H9 (cell line): Measurements from ENCODE around the gene MERTK. TPM values are rescaled to one million over a fixed set of nuclear protein-coding genes. Genes with fewer than 3 reads are reported as not detected.

Experiments
- DNase-seq: peaks from one replicate; pipeline ENCODE4 v3.0.0-alpha.2; 2017
- H2AFZ ChIP-seq: one replicate; pipeline ENCODE4 v1.6.1; 2013; ENCODE audit warnings: mild to moderate bottlenecking, low read length, control low read depth, moderate library complexity
- H2AK5ac ChIP-seq: 2 replicates; pipeline ENCODE4 v1.6.1; 2013; ENCODE audit warnings: low read length, control low read depth, mixed read lengths; ENCODE audit not compliant: insufficient read length
- H2BK120ac ChIP-seq: one replicate; pipeline ENCODE4 v1.6.1; 2013; ENCODE audit warnings: low read depth, mild to moderate bottlenecking, low read length, control low read depth, inconsistent platforms; ENCODE audit not compliant: poor library complexity, severe bottlenecking
- H2BK12ac ChIP-seq: 2 replicates; pipeline ENCODE4 v1.6.1; 2013; ENCODE audit warnings: low read length, control low read depth, mixed read lengths, low read depth; ENCODE audit not compliant: insufficient read length
- H2BK15ac ChIP-seq: 2 replicates; pipeline ENCODE4 v1.6.1; 2013; ENCODE audit warnings: low read depth, low read length, control low read depth
- H2BK20ac ChIP-seq: one replicate; pipeline ENCODE4 v1.6.1; 2013; ENCODE audit warnings: low read depth, mild to moderate bottlenecking, low read length, control low read depth, inconsistent platforms; ENCODE audit not compliant: poor library complexity, severe bottlenecking
- H2BK5ac ChIP-seq: 2 replicates; pipeline ENCODE4 v1.6.1; 2013; ENCODE audit warnings: low read length, control low read depth, mixed read lengths; ENCODE audit not compliant: insufficient read length
- H3K14ac ChIP-seq: 2 replicates; pipeline ENCODE4 v1.6.1; 2013; ENCODE audit warnings: low read length, control low read depth; ENCODE audit not compliant: insufficient read depth
- H3K18ac ChIP-seq: 2 replicates; pipeline ENCODE4 v1.6.1; 2013; ENCODE audit warnings: low read depth, mild to moderate bottlenecking, mixed read lengths, low read length, control low read depth; ENCODE audit not compliant: insufficient read length
- H3K23ac ChIP-seq: 2 replicates; pipeline ENCODE4 v1.6.1; 2013; ENCODE audit warnings: low read length, control low read depth, mixed read lengths, low read depth; ENCODE audit not compliant: insufficient read length
- H3K23me2 ChIP-seq: 2 replicates; pipeline ENCODE4 v1.6.1; 2013; ENCODE audit warnings: low read depth, mild to moderate bottlenecking, mixed read lengths, low read length, control low read depth; ENCODE audit not compliant: insufficient read length, poor library complexity, severe bottlenecking
- H3K27ac ChIP-seq: 2 replicates; pipeline ENCODE4 v1.5.1; 2013; ENCODE audit warnings: low read length, control low read depth, mixed read lengths, low read depth; ENCODE audit not compliant: insufficient read length
- H3K27me3 ChIP-seq: 2 replicates; pipeline ENCODE4 v1.6.1; 2013; ENCODE audit warnings: low read length, control low read depth, inconsistent platforms; ENCODE audit not compliant: insufficient read depth
- H3K4ac ChIP-seq: 2 replicates; pipeline ENCODE4 v1.6.1; 2013; ENCODE audit warnings: low read depth, mild to moderate bottlenecking, control low read depth, inconsistent platforms, low read length, moderate library complexity
- H3K4me1 ChIP-seq: 2 replicates; pipeline ENCODE4 v1.6.1; 2013; ENCODE audit warnings: low read length, control low read depth, inconsistent platforms; ENCODE audit not compliant: insufficient read depth
- H3K4me2 ChIP-seq: 2 replicates; pipeline ENCODE4 v1.6.1; 2013; ENCODE audit warnings: low read length, control low read depth, mixed read lengths; ENCODE audit not compliant: insufficient read length, insufficient read depth
- H3K56ac ChIP-seq: 2 replicates; pipeline ENCODE4 v1.6.1; 2013; ENCODE audit warnings: low read depth, mild to moderate bottlenecking, mixed read lengths, low read length, control low read depth; ENCODE audit not compliant: insufficient read length
- H3K79me1 ChIP-seq: 2 replicates; pipeline ENCODE4 v1.6.1; 2013; ENCODE audit warnings: low read depth, mild to moderate bottlenecking, moderate library complexity, low read length, control low read depth, inconsistent platforms; ENCODE audit not compliant: insufficient read depth, poor library complexity, severe bottlenecking
- H3K79me2 ChIP-seq: 2 replicates; pipeline ENCODE4 v1.6.1; 2013; ENCODE audit warnings: low read length, control low read depth, inconsistent platforms; ENCODE audit not compliant: insufficient read depth
- H3K9ac ChIP-seq: 2 replicates; pipeline ENCODE4 v1.6.1; 2013; ENCODE audit warnings: low read length, control low read depth, mixed read lengths; ENCODE audit not compliant: insufficient read length; ENCODE audit errors: extremely low read depth
- H3K9me3 ChIP-seq: one replicate; pipeline ENCODE4 v1.6.1; 2013; ENCODE audit warnings: low read depth, low read length, inconsistent platforms; ENCODE audit not compliant: control insufficient read depth
- H3T11ph ChIP-seq: one replicate; pipeline ENCODE4 v1.6.1; 2013; ENCODE audit warnings: mild to moderate bottlenecking, low read length, control low read depth, inconsistent platforms
- H4K20me1 ChIP-seq: one replicate; pipeline ENCODE4 v1.6.1; 2013; ENCODE audit not compliant: control insufficient read depth, insufficient read length, insufficient read depth
- H4K5ac ChIP-seq: 2 replicates; pipeline ENCODE4 v1.6.1; 2013; ENCODE audit warnings: low read depth, mild to moderate bottlenecking, mixed read lengths, low read length, control low read depth; ENCODE audit not compliant: insufficient read length
- H4K8ac ChIP-seq: replicated peaks from 2 replicates; pipeline ENCODE4 v1.6.1; 2013; ENCODE audit warnings: low read length, control low read depth, mixed read lengths, low read depth; ENCODE audit not compliant: insufficient read length
- H4K91ac ChIP-seq: 2 replicates; pipeline ENCODE4 v1.6.1; 2013; ENCODE audit warnings: low read depth, mild to moderate bottlenecking, moderate library complexity, mixed read lengths, low read length, control low read depth; ENCODE audit not compliant: insufficient read length
- H3K27ac Mint-ChIP-seq, 3 experiments: 2 replicates in 2 of 3; 3 replicates in 1 of 3; pipeline ENCODE4 v1.8.0; 2020 to 2021; ENCODE audit warnings: mixed read lengths in 3 of 3, mild to moderate bottlenecking in 1 of 3, moderate library complexity in 1 of 3
- H3K27me3 Mint-ChIP-seq: 2 replicates; pipeline ENCODE4 v1.8.0; 2021; ENCODE audit warnings: low read depth, mild to moderate bottlenecking, moderate library complexity, mixed read lengths
- H3K36me3 Mint-ChIP-seq, 3 experiments: 2 replicates in 2 of 3; 3 replicates in 1 of 3; pipeline ENCODE4 v1.8.0; 2020 to 2021; ENCODE audit warnings: low read depth in 3 of 3, mixed read lengths in 3 of 3; ENCODE audit not compliant: insufficient read depth in 1 of 3
- H3K4me1 Mint-ChIP-seq, 2 experiments: 2 replicates each; pipeline ENCODE4 v1.8.0; 2020; ENCODE audit warnings: mixed read lengths in 2 of 2
- H3K4me3 Mint-ChIP-seq, 2 experiments: 2 replicates in 1 of 2; 3 replicates in 1 of 2; pipeline ENCODE4 v1.8.0; 2020 to 2021; ENCODE audit warnings: mild to moderate bottlenecking in 2 of 2, mixed read lengths in 2 of 2, moderate library complexity in 1 of 2
- H3K9me3 Mint-ChIP-seq, 2 experiments: 2 replicates in 1 of 2; 3 replicates in 1 of 2; pipeline ENCODE4 v1.8.0; 2020; ENCODE audit warnings: mild to moderate bottlenecking in 2 of 2, mixed read lengths in 2 of 2, moderate library complexity in 1 of 2
- CTCF ChIP-seq: fragments of 200-600 bp; sonication (generic); conservative IDR thresholded peaks from 3 replicates; pipeline ENCODE4 v1.8.0; 2021; ENCODE audit warnings: antibody characterized with exemption, mild to moderate bottlenecking
- WGBS: extraction: QIAGEN DNeasy Blood & Tissue Kit; methylation state at CpG from one replicate; pipeline ENCODE4 v1.1.7; 2013; ENCODE audit warnings: missing lambda C conversion rate, low lambda C conversion rate, mixed read lengths; ENCODE audit not compliant: insufficient read length; ENCODE audit errors: extremely low coverage; 5-methylcytosine and 5-hydroxymethylcytosine counted together
- total RNA-seq: library from RNA; stranded (reverse); gene quantifications from 2 replicates; pipeline ENCODE4 v1.2.1, GENCODE V29; 2021

MERTK gene
- total RNA-seq, 1 experiment from 2014 or later: 4.8 TPM

DNA sequence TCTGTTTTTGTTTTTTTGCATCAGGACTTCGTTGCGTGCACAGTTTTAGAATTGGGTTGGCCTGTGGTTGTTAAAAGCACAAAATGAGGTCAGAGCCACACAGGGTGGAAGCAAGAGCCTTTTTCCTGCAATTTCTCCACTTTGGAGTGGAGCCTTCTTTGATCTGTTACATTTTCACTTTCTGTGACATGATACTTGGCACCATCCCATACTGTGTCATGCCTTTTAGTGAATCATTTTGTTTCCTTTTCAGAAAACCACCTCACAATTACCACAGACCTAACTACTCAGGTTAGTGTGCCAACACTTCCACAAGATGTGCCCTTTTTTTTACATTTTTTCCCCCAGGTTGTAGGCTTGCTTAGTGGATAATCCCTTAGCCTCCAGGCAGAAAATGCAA is 32.5 kb downstream of the MERTK start:
- Mint-ChIP-seq H3K4me3 (no peak overlapping the region), H3K27ac (peak overlapping the region; percentile 49 to 82 (median 76); a peak in 3 of 7 replicates), H3K36me3 (peaks cover 7 to 35% (median 14%) of the 10 kb centered on the region in 3 experiments), H3K9me3 (peaks cover 8 to 10% of the 10 kb centered on the region in 2 experiments), H3K4me1 (peaks cover 10 to 16% of the 10 kb centered on the region in 2 experiments), H3K27me3 (no peaks in the 10 kb centered on the region)
- no peak overlapping the region for H2BK12ac ChIP-seq
- H2AFZ ChIP-seq: no peak overlapping the region
- no peak overlapping the region for H4K5ac ChIP-seq
- no peak overlapping the region for H2BK15ac ChIP-seq
- H3K27ac ChIP-seq: no peak overlapping the region
- no peak overlapping the region for H2BK120ac ChIP-seq
- no peaks in the 10 kb centered on the region for H3K9me3 ChIP-seq
- H4K8ac ChIP-seq: no peak overlapping the region
- no peaks in the 10 kb centered on the region for H4K20me1 ChIP-seq
- H3K4me2 ChIP-seq: no peak overlapping the region
- H3K14ac ChIP-seq: no peak overlapping the region
- H3K4me1 ChIP-seq: no peaks in the 10 kb centered on the region; the same call in 1 of the 2 replicates
- H3K18ac ChIP-seq: no peak overlapping the region
- no peak overlapping the region for H3K4ac ChIP-seq
- no peak for DNase-seq
- no peak for TF ChIP-seq CTCF
- H2BK5ac ChIP-seq: no peak overlapping the region
- no peaks in the 10 kb centered on the region for H3K23me2 ChIP-seq
- no CpG with 5 or more reads among the region's 2 CpGs for WGBS
- no peak overlapping the region for H2BK20ac ChIP-seq
- no peak overlapping the region for H3K9ac ChIP-seq
- no peaks in the 10 kb centered on the region for H3K27me3 ChIP-seq
- no peak overlapping the region for H3K56ac ChIP-seq
- H3K79me1 ChIP-seq: no peaks in the 10 kb centered on the region
- H3K23ac ChIP-seq: no peak overlapping the region
- H3K79me2 ChIP-seq: no peaks in the 10 kb centered on the region
- no peak overlapping the region for H3T11ph ChIP-seq
- no peak overlapping the region for H2AK5ac ChIP-seq
- H4K91ac ChIP-seq: no peak overlapping the region
